HG03039 (cell line): ENCODE results near the gene NPC1.
"Not testable (repeated sequence)": the region's sequence is repeated elsewhere in the genome, so short reads cannot be mapped to it uniquely, and the experiment has no call there.

Source experiments
- ATAC-seq: cut with Tn5 transposase; IDR thresholded peaks from one replicate; pipeline ENCODE4 v1.9.1; 2021; ENCODE audit warnings: mild to moderate bottlenecking, moderate library complexity; ENCODE audit not compliant: unreplicated experiment

Gene NPC1

DNA sequence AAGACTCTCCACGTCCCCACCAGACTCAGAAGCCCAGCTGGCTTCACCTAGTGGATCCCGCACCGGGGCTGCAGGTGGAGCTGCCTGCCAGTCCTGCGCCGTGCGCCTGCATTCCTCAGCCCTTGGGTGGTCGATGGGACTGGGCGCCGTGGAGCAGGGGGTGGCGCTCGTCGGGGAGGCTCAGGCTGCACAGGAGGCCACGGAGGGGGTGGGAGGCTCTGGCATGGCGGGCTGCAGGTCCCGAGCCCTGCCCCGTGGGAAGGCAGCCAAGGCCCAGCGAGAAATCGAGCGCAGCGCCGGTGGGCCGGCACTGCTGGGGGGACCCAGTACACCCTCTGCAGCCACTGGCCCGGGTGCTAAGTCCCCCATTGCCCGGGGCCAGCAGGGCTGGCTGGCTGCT, 8.8 kb downstream of the NPC1 start:
- not testable (repeated sequence) for ATAC-seq

DNA sequence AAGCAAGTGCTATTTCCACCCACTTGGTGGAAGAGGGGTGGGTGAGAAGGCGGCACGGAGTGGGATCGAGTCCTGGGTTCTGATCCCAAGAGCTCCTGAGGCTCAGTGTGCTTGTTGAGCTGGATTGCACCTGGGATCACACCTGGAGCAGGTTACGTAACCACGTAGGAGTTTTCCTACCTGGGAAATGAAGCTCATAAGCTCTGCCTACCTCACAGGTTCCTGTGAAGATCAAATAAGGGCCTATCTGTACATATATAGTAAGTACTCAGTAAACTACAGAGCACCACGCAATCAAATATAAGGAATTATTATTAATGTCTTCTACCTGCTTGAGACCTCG, 11.0 kb downstream of the NPC1 start:
- no peak for ATAC-seq

DNA sequence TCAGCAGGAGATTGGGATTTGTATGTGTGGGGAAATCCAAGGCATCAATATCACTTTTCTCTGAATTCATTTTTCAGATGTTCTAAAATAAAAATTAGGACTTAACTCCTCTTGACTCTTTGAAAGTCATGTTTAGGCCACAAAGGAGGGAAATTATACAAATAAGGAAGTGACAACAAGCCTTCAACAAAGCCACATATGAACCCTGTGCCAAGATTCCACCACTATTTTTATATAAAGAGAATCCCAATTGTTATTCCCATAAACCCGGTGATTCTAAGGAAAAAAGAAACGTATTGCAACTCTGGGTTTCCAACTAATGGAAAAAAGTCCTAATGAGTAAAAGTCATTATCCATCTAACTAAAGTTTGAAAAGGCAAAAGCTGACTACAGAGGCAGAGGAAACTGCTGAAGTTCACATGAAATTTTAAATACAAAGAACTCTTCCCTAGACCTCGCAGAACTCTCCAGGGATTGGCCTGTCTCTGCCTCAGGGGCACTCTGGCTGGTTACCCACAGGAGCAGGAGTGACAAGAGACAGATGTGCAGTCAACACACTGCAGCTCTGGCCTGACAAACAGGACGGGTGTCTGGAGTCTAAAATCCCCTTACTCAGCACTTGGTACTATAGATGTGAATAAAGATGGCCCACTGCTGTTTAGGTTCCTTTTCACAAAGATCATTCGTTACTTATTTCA, 11.5 kb downstream of the NPC1 start:
- no peak for ATAC-seq

DNA sequence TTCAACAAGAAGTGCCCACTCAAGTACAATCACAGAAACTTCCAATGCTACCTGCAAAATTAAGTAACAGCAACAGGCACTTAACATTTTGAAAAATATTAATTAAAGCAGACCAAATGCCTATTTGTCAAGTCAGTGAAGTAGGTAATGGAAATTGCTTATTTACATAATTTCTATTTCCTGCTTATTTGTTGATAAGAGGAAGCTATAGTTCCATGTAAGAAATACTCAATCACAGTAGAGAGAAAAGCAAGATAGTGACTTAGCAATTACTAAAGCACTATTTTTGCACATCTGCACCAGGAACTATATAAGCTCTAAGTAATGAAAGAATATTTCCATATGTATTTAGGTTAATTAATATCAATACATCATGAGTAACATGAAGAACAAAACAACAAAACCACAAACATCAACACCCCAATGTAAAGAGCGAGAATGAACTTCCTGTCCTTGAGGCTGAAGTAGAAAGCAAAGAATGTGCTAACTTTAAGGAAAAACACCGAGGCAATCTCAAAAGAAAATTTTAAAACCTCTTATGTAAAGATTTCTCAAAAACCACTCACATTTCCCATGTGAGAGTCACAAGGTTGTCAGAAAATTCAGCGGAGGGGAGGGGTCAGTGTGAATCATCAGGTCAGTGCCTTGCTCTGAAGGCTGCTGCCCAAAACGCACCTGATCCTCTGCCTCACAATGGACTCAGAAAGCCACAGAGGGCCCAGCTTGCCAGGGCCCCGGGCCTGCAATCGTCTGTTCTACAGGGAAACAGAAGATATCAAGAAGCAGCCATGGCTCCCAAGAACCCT, 12.5 kb downstream of the NPC1 start:
- no peak for ATAC-seq

DNA sequence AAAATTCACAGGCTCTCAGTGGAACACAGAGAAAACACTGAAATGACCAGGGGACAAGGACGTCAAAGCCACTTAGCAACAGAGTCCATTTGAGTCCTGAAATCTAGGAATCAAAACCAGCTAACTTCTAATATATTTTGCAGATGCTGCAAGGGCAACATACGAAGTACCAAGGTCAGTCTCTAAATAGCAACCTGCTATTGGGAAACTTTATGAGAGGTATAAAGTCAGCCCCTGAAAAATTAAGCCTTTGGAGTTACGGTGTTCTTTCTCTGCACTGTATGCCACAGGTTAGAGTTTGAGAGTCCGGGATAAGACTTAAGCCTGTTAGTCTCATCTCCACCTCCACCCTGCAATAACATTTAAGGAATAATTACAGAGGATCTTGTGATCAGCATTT, 13.3 kb downstream of the NPC1 start:
- no peak for ATAC-seq

DNA sequence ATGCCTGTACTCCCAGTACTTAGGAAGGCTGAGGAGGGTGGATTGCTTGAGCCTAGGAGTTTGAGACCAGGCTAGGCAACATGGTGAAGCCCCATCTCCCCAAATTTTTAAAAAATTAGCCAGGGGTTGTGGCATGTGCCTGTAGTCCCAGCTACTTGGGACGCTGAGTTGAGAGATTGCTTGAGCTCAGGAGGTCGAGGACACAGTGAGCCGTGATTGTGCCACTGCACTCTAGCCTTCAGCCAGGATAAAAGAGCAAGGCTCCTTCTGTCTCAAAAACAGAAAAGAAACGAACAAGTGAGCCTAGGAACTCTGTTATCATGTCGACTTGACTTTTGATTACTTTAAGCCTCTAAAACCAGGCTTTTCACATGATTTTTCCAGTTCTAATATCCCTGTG, 13.7 kb downstream of the NPC1 start:
- ATAC-seq, result no peak

DNA sequence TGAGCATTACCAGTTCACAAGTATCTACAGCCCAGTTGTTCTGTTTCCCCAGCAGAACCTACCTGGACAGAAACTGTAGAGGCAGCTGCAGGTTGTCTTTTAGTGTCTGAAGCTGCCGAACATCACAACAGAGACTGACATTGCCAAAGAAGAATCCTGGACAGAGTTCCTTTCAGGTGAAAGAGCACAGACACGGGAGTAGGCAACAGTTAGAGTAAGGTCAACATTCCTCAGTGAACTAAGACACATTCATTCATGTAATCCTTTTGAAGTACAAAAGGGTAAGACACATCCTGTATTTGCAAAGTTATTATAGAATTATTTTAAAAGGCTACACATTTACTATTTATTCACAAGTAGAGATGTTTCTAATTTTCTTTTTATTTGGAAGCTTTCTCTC, 14.3 kb downstream of the NPC1 start:
- ATAC-seq, result no peak

DNA sequence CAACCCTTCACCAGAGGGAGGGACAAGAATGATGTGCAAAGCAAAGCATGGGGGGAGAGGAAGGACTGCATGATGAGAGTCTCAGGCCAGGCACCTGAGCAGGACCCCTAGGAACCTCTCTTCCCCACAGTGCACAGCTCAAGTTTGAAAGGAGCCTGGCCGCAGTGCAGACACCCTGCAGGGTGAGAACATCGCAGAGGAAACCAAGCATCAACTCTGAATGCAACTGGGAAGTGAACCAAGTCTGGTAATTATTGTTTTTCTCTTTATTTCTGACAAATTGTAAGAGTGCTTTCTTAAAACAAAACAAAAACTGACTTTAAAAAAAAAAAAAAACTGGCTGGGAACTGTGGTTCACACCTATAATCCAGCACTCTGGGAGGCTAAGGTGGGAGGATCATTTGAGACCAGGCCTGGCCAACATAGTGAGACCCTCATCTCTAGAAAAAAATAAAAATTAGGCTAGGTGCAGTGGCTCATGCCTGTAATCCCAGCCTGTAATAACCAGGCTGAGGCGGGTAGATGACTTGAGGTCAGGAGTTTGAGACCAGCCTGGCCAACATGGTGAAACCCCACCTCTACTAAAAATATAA, 15.3 kb downstream of the NPC1 start:
- no peak for ATAC-seq

DNA sequence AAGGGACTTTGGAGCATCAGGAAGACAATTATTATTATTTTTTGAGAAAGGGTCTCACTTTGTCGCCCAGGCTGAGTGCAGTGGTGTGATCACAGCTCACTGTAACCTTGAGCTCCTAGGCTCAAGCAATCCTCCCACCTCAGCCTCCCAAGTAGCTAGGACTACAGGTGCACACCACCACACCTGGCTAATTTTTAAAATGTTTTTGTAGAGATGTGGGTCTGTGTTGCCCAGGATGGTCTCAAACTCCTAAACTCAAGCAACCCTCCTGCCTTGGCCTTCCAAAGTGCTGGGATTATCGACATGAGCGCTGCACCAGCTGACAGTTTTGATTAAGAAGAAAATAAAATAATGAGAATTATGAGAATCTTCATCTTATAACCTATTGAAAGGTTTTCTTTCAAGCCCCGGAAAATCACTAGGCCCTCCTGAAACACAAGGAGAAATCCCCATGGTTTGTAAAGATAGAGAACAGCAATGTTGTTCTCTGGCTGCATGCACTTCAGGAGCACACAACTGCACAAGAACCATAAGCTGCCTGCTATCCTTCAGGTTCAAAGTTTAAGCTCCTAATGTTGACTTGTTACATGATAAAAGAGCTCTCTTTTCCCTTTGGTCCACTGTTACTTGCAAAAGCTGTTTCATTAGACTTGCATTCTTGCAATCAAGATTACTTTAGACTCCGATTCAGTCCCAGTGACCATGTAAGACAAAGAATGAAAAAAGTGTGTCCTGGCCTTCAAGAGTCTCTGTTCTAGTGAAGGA, 16.8 kb downstream of the NPC1 start:
- ATAC-seq, result no peak

DNA sequence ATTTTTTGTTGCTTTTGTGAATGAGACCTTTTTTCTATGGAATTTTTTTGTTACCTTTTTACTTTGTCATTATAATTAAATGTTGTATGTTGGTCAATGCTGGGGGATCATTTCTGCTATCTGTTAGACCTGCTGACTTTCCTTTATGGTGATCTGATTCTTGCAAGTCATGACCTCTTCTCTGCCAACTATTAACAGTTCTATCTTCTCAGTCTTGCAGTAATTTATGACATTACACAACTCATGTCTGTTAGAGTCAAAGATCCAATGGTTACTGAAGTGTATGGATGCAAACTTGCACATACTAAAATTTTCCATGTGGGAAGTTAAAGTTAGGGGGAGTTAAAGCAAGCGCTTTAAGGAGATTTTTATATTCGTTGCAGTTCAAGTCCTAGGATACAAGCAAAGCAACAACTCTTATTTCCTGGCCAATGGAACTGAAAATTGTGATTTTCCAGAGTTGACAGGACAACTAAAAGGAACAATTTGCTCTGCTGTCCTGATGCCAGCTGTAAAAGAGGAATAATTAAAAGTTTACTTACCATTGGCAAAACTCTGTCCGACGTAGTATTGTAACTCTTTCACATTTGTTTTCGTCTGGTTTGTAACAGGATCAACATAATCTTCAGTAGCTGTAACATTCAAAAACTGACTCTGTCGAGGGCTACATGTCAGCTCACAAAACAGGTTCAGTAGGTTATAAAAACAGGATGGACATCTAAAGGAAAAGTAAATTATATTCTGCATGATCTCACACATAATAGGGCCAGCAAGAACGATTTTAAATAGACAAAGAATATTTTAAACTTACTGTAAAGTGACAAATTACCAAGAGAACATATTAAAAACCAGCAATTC, 17.8 kb downstream of the NPC1 start:
- no peak for ATAC-seq

DNA sequence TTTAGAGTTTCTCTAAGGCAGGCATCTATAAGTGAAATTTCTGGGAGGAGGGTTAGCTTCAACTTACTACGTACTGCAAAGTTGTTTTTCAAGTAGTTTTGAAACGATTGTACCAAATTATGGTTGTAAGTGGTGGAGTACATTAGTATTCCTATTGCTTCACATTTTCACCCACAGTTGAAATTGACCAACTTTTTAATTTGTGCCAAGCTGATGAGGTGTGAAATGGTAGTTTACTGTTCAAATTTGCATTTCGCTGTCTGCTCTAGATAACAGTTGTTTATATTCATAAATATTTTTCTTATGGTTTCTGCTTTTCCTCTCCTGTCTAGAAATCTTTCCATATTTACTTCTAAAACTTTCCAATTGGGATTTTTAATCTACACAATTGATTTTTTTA, 18.6 kb downstream of the NPC1 start:
- no peak for ATAC-seq

DNA sequence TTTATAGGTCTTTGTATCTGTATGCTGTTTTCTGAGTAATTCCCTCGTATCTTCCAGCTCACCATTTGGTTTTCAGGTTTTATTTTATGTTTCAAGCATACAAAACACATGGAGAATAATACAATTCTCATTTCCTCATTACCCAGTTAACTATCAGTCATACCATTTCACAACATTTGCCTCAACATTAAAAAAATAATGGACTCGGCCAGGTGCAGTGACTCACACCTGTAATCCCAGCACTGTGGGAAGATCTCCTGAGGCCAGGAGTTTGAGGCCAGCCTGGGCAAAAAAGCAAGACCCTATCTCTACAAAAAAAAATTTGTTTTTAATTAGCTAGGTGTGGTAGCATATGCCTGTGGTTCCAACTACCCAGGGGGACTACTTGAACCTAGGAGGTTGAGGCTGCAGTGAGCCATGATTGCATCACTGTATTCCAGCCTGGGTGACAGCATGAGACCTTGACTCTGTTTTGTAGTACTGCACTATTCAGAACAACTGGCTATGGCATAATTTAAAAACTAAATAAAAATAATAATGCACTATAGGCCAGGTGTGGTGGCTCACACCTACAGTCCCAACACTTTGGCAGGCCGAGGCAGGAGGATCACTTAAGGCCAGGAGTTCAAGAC, 20.3 kb downstream of the NPC1 start:
- no peak for ATAC-seq

DNA sequence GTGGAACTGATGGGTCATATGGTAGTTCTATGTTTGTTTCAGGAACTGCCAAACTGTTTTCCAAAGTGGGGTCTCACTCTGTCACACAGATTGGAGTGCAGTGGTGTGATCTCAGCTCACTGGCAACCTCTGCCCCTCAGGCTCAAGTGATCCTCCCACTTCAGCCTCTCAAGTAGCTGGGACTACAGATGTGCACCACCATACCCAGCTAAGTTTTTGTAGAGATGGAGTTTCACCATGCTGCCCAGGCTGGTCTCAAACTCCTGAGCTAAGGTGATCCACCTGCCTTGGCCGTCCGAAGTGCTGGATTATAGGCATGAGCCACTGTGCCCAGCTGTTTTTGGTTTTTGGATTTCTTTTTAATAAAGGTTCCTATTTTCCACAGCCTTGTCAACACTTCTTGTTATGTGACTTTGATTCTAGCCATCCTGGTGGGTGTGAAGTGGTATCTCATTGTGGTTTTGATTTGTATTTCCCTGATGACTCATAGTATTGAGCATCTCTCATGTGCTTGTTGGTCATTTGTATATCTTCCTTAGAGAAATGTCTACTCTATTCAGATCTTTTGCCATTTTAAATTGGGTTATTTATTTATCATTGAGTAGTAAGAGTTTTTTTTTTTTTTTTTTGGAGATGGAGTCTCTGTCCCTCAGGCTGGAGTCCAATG, 22.8 kb downstream of the NPC1 start:
- ATAC-seq, result no peak

DNA sequence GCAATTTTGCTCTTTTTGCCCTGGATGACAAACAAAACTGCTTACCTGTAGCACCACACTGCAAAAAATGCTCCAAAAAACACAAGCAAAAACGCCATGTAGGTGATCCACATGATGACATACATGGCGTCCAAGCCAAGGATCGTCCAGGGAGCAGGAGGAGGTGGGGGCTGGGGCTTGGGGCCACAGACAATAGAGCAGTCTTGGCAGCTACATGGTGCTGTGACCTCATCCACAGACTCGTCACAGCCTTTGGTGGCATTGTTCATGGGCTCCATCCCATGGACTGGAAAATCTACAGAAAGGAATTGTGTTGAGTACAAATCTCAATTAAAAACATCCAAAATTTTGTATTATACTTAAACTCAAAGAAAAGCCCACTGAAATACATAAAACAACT, 26.1 kb downstream of the NPC1 start:
- no peak for ATAC-seq

DNA sequence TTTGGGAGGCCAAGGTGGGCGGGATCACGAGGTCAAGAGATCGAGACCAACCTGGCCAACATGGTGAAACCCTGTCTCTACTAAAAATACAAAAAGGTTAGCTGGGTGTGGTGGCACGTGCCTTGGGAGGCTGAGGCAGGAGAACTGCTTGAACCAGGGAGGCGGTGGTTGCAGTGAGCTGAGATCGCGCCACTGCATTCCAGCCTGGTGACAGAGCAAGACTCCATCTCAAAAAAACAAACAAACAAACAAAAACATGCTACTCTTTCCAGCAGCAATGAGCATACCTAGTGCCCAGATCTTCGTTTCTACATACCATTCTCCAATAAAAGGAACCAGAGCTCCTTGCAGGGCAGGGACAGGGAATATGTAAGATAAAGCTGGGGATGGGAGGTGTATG, 28.8 kb downstream of the NPC1 start:
- not testable (repeated sequence) for ATAC-seq

DNA sequence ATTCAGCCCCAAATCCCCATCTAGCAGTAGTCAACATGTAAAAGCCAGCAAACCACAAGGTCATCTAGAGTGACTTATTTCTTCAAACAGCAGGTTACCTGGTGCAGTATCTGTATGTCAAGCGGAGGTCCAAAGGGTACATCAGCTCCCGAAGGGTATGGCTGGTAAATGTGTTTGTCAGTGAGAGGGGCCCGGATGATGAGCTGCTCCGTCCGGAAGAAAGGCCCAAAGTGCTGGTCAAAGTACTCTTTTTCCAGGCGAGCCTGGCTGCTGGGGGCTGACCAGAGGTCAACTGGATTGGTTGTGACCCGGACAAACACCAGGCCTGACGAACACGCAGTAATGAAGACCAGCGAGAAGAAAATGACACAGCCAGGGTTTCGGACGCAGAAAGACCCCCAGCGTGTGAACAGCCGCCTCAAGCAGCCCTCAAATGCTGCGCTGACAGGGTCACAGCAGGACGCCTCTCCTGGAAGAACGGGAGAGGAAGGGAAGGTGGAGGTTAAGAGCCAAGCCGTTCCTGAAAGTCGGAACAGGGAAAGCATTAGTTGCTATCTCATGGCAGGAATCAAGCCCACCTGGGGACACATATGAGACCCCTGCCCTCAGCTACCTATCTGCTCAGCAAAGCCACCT, 30.0 kb downstream of the NPC1 start:
- ATAC-seq, result no peak

DNA sequence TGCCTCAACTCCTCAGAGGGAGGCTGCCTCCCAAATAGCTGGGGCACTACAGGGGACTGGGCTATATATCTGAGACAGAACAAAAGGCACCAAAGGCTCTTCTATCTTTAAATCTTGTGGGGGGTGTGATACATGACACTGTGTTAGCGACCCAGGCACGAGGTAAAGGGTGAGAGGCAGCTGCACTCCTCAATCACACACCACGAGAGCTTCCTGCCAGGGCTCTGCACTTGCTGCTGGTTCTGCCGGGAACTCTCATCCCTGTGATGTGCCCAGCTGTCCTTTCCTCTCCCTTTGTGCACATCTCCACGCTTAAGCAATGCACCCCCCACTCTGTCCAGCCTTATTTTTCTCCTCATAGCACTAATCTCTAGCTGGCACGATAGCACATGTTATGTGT, 32.4 kb downstream of the NPC1 start:
- no peak for ATAC-seq

DNA sequence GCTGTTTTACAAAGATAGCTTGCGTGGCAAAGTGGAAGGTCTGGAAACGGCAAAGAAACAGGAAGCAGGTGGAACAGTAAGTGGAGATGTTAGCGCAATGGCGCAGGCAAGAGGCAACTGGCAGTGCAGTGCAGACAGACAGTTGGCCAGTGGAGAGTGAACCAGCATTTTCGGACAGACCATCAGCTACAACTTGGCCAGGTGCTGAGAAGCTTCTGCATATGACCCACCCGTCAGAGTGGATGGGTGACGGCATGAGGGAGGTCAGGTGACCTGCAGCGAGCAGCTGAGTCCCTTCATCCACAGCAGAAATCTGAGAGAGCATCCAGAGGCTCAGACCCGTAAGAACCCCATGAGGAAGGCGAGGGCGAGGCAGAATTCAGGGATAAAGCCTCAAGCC, 33.8 kb downstream of the NPC1 start:
- ATAC-seq, result no peak

DNA sequence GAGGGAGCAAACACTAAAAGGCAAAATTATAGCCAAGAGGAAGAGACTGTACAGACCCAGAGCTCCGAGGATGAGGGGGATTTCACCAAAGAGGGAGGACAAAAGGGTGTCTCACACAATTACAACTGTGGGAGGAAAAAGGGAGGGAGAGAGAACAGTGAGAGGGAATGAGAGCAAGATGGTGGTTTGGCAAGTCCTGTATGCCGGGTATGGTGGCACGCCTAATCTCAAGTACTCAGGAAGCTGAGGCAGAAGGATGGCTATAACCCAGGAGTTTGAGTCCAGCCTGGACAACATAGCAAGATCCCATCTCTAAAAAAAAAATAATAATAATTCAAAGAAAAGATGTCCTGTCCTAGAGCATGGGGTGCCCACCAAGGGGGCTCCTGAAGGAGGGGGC, 34.3 kb downstream of the NPC1 start:
- ATAC-seq, result no peak
